Midbrain (tissue), 1 donor: ENCODE data around the gene MTFR2.

Experiments
- DNase-seq: peaks from one replicate; lab custom pipeline; 2025; lab: John Stamatoyannopoulos, UW

Gene MTFR2

DNA sequence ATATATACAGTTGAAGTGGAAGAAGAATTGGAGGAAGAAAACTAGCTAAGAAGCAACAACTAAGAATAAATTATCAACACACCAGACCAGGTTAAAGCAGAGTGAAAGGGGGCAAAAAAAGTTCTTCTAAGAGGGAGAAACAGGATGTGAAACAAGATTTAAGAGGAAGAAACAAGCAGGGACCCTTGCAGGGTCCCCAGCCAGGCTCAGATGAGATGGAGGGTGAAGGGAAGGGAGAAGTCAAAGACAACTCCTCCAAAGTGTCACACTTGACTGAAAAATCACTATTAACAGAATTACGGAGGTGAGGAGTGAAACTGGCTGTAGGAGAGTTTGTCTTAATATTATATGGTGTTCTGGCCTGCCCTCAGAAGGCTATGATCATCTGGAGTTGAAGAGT lies 65.4 kb downstream of the MTFR2 start:
- DNase-seq = no peak

DNA sequence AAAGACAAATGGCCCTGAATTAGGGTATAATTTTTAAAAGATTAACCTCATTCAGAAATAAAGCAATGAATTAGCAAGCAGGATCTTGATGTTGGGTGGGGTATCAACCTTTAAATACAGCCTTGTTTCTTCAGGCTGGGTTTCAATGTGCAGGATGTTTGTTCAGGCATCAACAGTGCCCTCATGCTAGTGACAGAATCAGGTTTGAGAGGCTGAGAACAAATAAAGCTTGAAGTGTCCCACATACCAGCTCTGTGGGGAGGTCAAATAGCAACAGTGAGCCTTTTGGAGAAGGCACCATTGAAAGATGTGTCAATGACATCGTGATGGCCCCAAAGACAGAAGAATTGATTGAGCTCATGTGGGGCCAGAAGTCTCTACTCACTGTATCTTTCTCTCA lies 68.2 kb downstream of the MTFR2 start:
- no peak for DNase-seq

DNA sequence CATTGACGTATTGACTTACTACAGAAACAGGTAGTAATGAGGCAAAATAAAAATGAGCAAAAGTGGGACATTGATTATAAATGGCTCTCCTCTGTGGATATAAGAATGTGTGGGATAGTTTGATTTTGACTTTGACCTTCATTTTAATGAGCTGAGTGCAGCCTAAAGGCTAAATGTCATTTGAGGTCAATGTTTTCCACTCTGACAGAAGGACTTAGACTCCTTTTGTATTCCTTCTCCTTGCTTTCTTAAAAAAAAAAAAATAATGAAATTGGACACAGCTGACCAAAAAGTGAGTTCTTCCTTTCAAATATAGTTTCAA lies 68.6 kb downstream of the MTFR2 start:
- no peak for DNase-seq
